ENCODE data around the gene ATAD3B. TPM values are rescaled to one million over a fixed set of nuclear protein-coding genes. Genes with fewer than 3 reads are reported as not detected.

The ATAD3B gene
- total and polyA plus RNA-seq, 2 of the 13 experiments (the other 11 are each of a cell fraction or from before 2014, with no cell fraction given) = 9.6 to 31.1 TPM

- no peak for TF ChIP-seq ZNF180 (CRISPR knock-in tag; IDR thresholded peaks at IDR 0.05; ENCODE audit: borderline replicate concordance, low read depth)
- peak; percentile 95 for TF ChIP-seq MXD1 (CRISPR knock-in tag; IDR thresholded peaks at IDR 0.05)
- peak; percentile 90; the same call in 1 of the 2 replicates for TF ChIP-seq FOXK1 (CRISPR knock-in tag; IDR thresholded peaks at IDR 0.05; ENCODE audit: borderline replicate concordance, low read depth)
- TF ChIP-seq SRSF4 (IDR thresholded peaks at IDR 0.05; ENCODE audit: low read depth, low read length, poor library complexity, severe bottlenecking) = no peak
- TF ChIP-seq ZNF883 (CRISPR knock-in tag; IDR thresholded peaks at IDR 0.05; ENCODE audit: not compliant biosample characterization) = peak; percentile 40
- TF ChIP-seq ZFY (CRISPR knock-in tag; IDR thresholded peaks at IDR 0.05) = peak; percentile 60; the same call in 1 of the 2 replicates
- TF ChIP-seq MTF1 (CRISPR knock-in tag; IDR thresholded peaks at IDR 0.05) = no peak
- no peak for TF ChIP-seq MIER2 (CRISPR knock-in tag; IDR thresholded peaks at IDR 0.05)
- 0 out of 2 replicates have a peak, but pooled peaks have one; percentile 30 for TF ChIP-seq GABPA (IDR thresholded peaks at IDR 0.05; ENCODE audit: low read depth, low read length)
- TF ChIP-seq GABPA (CRISPR knock-in tag; IDR thresholded peaks at IDR 0.05; ENCODE audit: low read depth) = peak; percentile 82
- TF ChIP-seq ZIK1 (CRISPR knock-in tag; IDR thresholded peaks at IDR 0.05; ENCODE audit: borderline replicate concordance, low read depth) = peak; percentile 70; the same call in 1 of the 2 replicates
- TF ChIP-seq GRHL1 (CRISPR knock-in tag; conservative IDR thresholded peaks at IDR 0.05) = no peak
- TF ChIP-seq NR2F2 (IDR thresholded peaks at IDR 0.05; ENCODE audit: borderline replicate concordance, low read depth) = no peak
- TF ChIP-seq ISL2 (CRISPR knock-in tag; IDR thresholded peaks at IDR 0.05) = peak; percentile 65
- TF ChIP-seq KDM5A (IDR thresholded peaks at IDR 0.05; ENCODE audit: borderline replicate concordance, low read length) = peak; percentile 75; the same call in 1 of the 2 replicates
- peak; percentile 83 for TF ChIP-seq ZNF335 (CRISPR knock-in tag; IDR thresholded peaks at IDR 0.05)
- TF ChIP-seq RNF2 (conservative IDR thresholded peaks at IDR 0.05; ENCODE audit: low read depth) = peak; percentile 72; the same call in 1 of the 2 replicates
- TF ChIP-seq SKI (IDR thresholded peaks at IDR 0.05; ENCODE audit: partially characterized antibody) = peak; percentile 23
- 0 out of 2 replicates have a peak, but pooled peaks have one; percentile 1 for TF ChIP-seq ZNF263 (CRISPR knock-in tag; IDR thresholded peaks at IDR 0.05)
- TF ChIP-seq MXD3 (CRISPR knock-in tag; IDR thresholded peaks at IDR 0.05) = peak; percentile 88
- TF ChIP-seq ZBTB21 (CRISPR knock-in tag; IDR thresholded peaks at IDR 0.05) = peak; percentile 90; the same call in 1 of the 2 replicates
- TF ChIP-seq GATAD2A (CRISPR knock-in tag; IDR thresholded peaks at IDR 0.05) = peak; percentile 59
- TF ChIP-seq SP2 (CRISPR knock-in tag; IDR thresholded peaks at IDR 0.05) = peak; percentile 73
- TF ChIP-seq MAX (IDR thresholded peaks at IDR 0.05) = peak; percentile 80
- TF ChIP-seq FOXC1 (CRISPR knock-in tag; IDR thresholded peaks at IDR 0.05; ENCODE audit: borderline replicate concordance) = peak; percentile 95
- peak; percentile 94 for TF ChIP-seq E2F1 (CRISPR knock-in tag; IDR thresholded peaks at IDR 0.05)
- TF ChIP-seq HDAC2 (CRISPR knock-in tag; IDR thresholded peaks at IDR 0.05) = peak; percentile 84
- no peak for TF ChIP-seq TEAD2 (CRISPR knock-in tag; IDR thresholded peaks at IDR 0.05)
- peak; percentile 82; the same call in 1 of the 2 replicates for TF ChIP-seq ZNF790 (CRISPR knock-in tag; IDR thresholded peaks at IDR 0.05; ENCODE audit: borderline replicate concordance)
Observed at GRCh38 chr1:1511533-1512285, 40.1 kb downstream of the ATAD3B start, which contains the start of gene ATAD3A (continued).
